Nephron (organoid): Measurements from ENCODE around the gene ZNF267.
"Not testable (repeated sequence)": the region's sequence is repeated elsewhere in the genome, so short reads cannot be mapped to it uniquely, and the experiment has no call there.

Experiments used
- H3K27ac Mint-ChIP-seq, 3 experiments: 2 replicates each; pipeline ENCODE4 v1.8.0; 2020; ENCODE audit warnings: mixed read lengths in 3 of 3, mild to moderate bottlenecking in 2 of 3, moderate library complexity in 1 of 3
- H3K27me3 Mint-ChIP-seq: 2 replicates; pipeline ENCODE4 v1.8.0; 2021; ENCODE audit warnings: low read depth, mild to moderate bottlenecking, moderate library complexity, mixed read lengths
- H3K36me3 Mint-ChIP-seq: 2 replicates; pipeline ENCODE4 v1.8.0; 2020; ENCODE audit warnings: low read depth, mixed read lengths
- H3K4me1 Mint-ChIP-seq: 2 replicates; pipeline ENCODE4 v1.8.0; 2020; ENCODE audit warnings: mixed read lengths
- H3K4me3 Mint-ChIP-seq, 3 experiments: 2 replicates each; pipeline ENCODE4 v1.8.0; 2020; ENCODE audit warnings: mild to moderate bottlenecking in 3 of 3, mixed read lengths in 3 of 3, moderate library complexity in 2 of 3
- H3K9me3 Mint-ChIP-seq: 2 replicates; pipeline ENCODE4 v1.8.0; 2020; ENCODE audit warnings: mixed read lengths
- TF ChIP-seq, protein P1 (sequence below), 3 experiments: fragments of 200-600 bp; sonication (generic); IDR thresholded peaks; one replicate each; pipeline ENCODE4 v1.5.0; 2021; ENCODE audit warnings: antibody characterized with exemption in 3 of 3; ENCODE audit not compliant: unreplicated experiment in 3 of 3

ZNF267 gene

GRCh38 chr16:31886227-31886626 lies 12.6 kb downstream of the ZNF267 start:
- TF ChIP-seq, protein P1, sequence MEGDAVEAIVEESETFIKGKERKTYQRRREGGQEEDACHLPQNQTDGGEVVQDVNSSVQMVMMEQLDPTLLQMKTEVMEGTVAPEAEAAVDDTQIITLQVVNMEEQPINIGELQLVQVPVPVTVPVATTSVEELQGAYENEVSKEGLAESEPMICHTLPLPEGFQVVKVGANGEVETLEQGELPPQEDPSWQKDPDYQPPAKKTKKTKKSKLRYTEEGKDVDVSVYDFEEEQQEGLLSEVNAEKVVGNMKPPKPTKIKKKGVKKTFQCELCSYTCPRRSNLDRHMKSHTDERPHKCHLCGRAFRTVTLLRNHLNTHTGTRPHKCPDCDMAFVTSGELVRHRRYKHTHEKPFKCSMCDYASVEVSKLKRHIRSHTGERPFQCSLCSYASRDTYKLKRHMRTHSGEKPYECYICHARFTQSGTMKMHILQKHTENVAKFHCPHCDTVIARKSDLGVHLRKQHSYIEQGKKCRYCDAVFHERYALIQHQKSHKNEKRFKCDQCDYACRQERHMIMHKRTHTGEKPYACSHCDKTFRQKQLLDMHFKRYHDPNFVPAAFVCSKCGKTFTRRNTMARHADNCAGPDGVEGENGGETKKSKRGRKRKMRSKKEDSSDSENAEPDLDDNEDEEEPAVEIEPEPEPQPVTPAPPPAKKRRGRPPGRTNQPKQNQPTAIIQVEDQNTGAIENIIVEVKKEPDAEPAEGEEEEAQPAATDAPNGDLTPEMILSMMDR (IDR thresholded peaks at IDR 0.05; ENCODE audit: unreplicated experiment in 3 of 3): no peak
- no peaks in the 10 kb centered on the region for H3K4me1 Mint-ChIP-seq

DNA sequence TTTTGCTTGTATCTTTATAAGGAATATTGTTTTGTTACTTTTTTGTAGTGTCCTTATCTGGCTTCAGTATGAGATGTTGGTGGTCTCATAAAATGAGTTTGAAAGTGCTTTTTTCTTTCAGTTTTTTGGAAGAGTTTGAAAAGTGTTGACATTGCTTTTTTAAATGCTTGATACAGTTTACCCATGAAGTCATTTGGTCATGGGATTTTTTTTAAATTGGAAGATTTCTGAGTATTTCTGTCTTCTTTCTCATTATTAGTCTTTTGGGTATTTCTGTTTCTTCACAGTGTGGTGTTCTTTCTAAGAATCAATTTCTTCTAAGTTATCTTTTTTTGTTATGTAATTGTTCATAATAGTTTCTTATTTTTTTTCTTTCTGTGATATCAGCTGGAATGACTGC lies 15.1 kb downstream of the ZNF267 start:
- Mint-ChIP-seq H3K4me1 (no peaks in the 10 kb centered on the region), H3K4me3 (no peak overlapping the region), H3K9me3 (peaks cover 52% of the 10 kb centered on the region), H3K36me3 (peaks cover 98% of the 10 kb centered on the region), H3K27ac (no peak overlapping the region), H3K27me3 (no peaks in the 10 kb centered on the region)
- TF ChIP-seq, protein P1 (IDR thresholded peaks at IDR 0.05; ENCODE audit: unreplicated experiment in 3 of 3): no peak

More at GRCh38 chr16:31886227-31886626, 12.6 kb downstream of the ZNF267 start:
- Mint-ChIP-seq H3K4me3 (no peak overlapping the region), H3K36me3 (peaks cover 92% of the 10 kb centered on the region), H3K9me3 (peaks cover 29% of the 10 kb centered on the region), H3K27ac (no peak overlapping the region), H3K27me3 (no peaks in the 10 kb centered on the region)

DNA sequence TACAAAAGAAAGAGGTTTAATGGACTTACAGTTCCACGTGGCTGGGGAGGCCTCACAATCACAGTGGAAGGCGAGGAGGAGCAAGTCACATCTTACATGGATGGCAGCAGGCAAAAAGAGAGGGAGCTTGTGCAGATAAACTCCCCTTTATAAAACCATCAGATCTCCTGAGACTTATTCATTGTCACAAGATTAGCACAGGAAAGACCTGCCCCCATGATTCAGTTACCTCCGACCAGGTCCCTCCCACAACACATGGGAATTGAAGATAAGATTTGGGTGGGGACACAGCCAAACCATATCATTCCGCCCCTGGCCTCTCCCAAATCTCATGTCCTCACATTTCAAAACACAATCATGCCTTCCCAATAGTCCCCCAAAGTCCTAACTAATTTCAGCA lies 18.5 kb downstream of the ZNF267 start:
- H3K27ac Mint-ChIP-seq, H3K4me1 Mint-ChIP-seq, H3K4me3 Mint-ChIP-seq, H3K27me3 Mint-ChIP-seq: not testable (repeated sequence)
- H3K9me3 Mint-ChIP-seq: peaks cover 86% of the 10 kb centered on the region
- peaks cover 99% of the 10 kb centered on the region for H3K36me3 Mint-ChIP-seq

DNA sequence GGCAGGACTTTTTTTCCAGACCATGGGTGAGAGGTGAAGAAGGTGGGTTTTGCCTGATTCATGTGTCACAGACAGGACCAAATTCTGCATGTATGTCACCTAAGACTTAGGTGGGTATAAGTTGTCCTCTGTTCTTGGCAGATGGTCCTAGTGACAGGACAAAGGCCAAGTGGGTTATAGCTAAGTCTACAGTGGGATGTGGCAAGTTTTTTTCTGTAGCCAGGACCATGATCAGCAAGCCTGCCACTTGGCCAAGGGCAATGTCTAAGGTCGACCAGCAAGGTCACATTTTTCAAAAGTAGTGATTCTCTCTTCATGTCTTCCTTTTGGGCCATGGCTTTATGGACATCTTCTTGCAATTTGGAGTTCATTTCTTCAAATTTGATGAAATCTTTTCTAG lies 20.2 kb downstream of the ZNF267 start:
- TF ChIP-seq, protein P1 (IDR thresholded peaks at IDR 0.05; ENCODE audit: unreplicated experiment in 3 of 3): no peak
- Mint-ChIP-seq H3K9me3 (peaks cover 90% of the 10 kb centered on the region), H3K36me3 (peaks cover 99% of the 10 kb centered on the region), H3K27me3 (no peaks in the 10 kb centered on the region), H3K27ac (no peak overlapping the region), H3K4me1 (no peaks in the 10 kb centered on the region), H3K4me3 (no peak overlapping the region)

GRCh38 chr16:31897283-31897682 lies 23.7 kb downstream of the ZNF267 start:
- TF ChIP-seq, protein P1 (IDR thresholded peaks at IDR 0.05; ENCODE audit: unreplicated experiment in 3 of 3): no peak
- Mint-ChIP-seq H3K27ac (no peak overlapping the region), H3K4me1 (no peaks in the 10 kb centered on the region), H3K36me3 (peaks cover 84% of the 10 kb centered on the region), H3K9me3 (peaks cover 78% of the 10 kb centered on the region), H3K4me3 (no peak overlapping the region), H3K27me3 (no peaks in the 10 kb centered on the region)

DNA sequence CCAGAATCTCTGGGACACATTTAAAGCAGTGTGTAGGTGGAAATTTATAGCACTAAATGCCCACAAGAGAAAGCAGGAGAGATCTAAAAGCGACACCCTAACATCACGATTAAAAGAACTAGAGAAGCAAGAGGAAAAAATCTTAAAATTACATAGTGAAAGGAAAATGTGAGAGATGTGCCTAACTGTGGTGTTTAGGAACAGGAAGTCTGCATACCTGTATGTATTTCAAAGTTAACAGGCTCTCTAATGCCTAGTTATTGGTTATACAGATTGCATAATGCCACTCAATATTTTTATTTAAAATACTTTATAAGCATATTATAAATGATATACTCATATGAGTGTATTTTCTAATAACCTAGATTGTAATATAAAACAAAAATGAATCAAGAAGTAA lies 25.9 kb downstream of the ZNF267 start:
- Mint-ChIP-seq H3K4me1 (no peaks in the 10 kb centered on the region), H3K4me3 (no peak overlapping the region), H3K36me3 (peaks cover 81% of the 10 kb centered on the region)

GRCh38 chr16:31904571-31904970 lies 31.0 kb downstream of the ZNF267 start:
- H3K4me3 Mint-ChIP-seq: not testable (repeated sequence)
- H3K36me3 Mint-ChIP-seq: peaks cover 79% of the 10 kb centered on the region

More for the DNA sequence above, 25.9 kb downstream of the ZNF267 start:
- H3K27ac Mint-ChIP-seq: no peak overlapping the region
- no peaks in the 10 kb centered on the region for H3K27me3 Mint-ChIP-seq
- peaks cover 70% of the 10 kb centered on the region for H3K9me3 Mint-ChIP-seq
- TF ChIP-seq, protein P1 (IDR thresholded peaks at IDR 0.05; ENCODE audit: unreplicated experiment in 3 of 3): no peak

More at GRCh38 chr16:31904571-31904970, 31.0 kb downstream of the ZNF267 start:
- H3K9me3 Mint-ChIP-seq: peaks cover 64% of the 10 kb centered on the region
- not testable (repeated sequence) for H3K4me1 Mint-ChIP-seq, H3K27ac Mint-ChIP-seq, H3K27me3 Mint-ChIP-seq
